ENCODE measurements around the gene C12orf57.

The C12orf57 gene

GRCh38 chr12:6938353-6939190 lies 5.2 kb upstream of the C12orf57 start:
- DNase-seq: peak; percentile 49

- DNase-seq: peak; percentile 53
Measured at GRCh38 chr12:6939191-6939540, 4.7 kb upstream of the C12orf57 start.

- DNase-seq: peak; percentile 44
Measured at GRCh38 chr12:6941267-6941666, 2.6 kb upstream of the C12orf57 start.

GRCh38 chr12:6941782-6942181 lies 2.0 kb upstream of the C12orf57 start:
- DNase-seq: peak; percentile 56

GRCh38 chr12:6942331-6942665 lies 1.5 kb upstream of the C12orf57 start:
- peak; percentile 51 for DNase-seq

- DNase-seq: peak; percentile 84
Measured at GRCh38 chr12:6943389-6943721, 467 bp upstream of the C12orf57 start.

- peak; percentile 95 for DNase-seq
Measured at GRCh38 chr12:6944381-6945186, 762 bp downstream of the C12orf57 start.

- no peak for DNase-seq
Measured at GRCh38 chr12:6945613-6946012, 1.8 kb downstream of the C12orf57 start.

- no peak for DNase-seq
Measured at GRCh38 chr12:6946033-6946919, 2.5 kb downstream of the C12orf57 start.

- no peak for DNase-seq
Measured at GRCh38 chr12:6946920-6947374, 3.1 kb downstream of the C12orf57 start.

GRCh38 chr12:6947615-6948014 lies 3.8 kb downstream of the C12orf57 start:
- DNase-seq: no peak

GRCh38 chr12:6948873-6949594 lies 5.2 kb downstream of the C12orf57 start:
- DNase-seq: no peak

- no peak for DNase-seq
Measured at GRCh38 chr12:6950401-6950801, 6.6 kb downstream of the C12orf57 start.

- peak; percentile 43 for DNase-seq
Measured at GRCh38 chr12:6950811-6951540, 7.2 kb downstream of the C12orf57 start, which contains the start of gene PTPN6. TSS of gene PTPN6 (plus strand) at chr12:6951356. CDS start at chr12:6951513, 157 bp downstream.

- no peak for DNase-seq
Measured at GRCh38 chr12:6951551-6952120, 7.8 kb downstream of the C12orf57 start.

GRCh38 chr12:6952121-6952862 lies 8.5 kb downstream of the C12orf57 start:
- peak; percentile 44 for DNase-seq

- DNase-seq: no peak
Measured at GRCh38 chr12:6952863-6953441, 9.1 kb downstream of the C12orf57 start.

GRCh38 chr12:6953442-6954315 lies 9.9 kb downstream of the C12orf57 start:
- peak; percentile 85 for DNase-seq
